Smooth muscle cell (in vitro differentiated cells): ENCODE data around the gene CDH24. TPM values are rescaled to one million over a fixed set of nuclear protein-coding genes. Genes with fewer than 3 reads are reported as not detected.

Experiments
- DNase-seq: peaks from one replicate; lab custom pipeline; 2025; ENCODE audit not compliant: unreplicated experiment; lab: John Stamatoyannopoulos, UW
- H2AFZ ChIP-seq: fragments of 200-600 bp; sonication (generic); 2 replicates; pipeline ENCODE4 v1.6.0; 2016; ENCODE audit warnings: antibody characterized with exemption, low read depth, mild to moderate bottlenecking
- H3F3A ChIP-seq: fragments of 200-600 bp; sonication (generic); 2 replicates; pipeline ENCODE4 v1.6.0; 2017; ENCODE audit warnings: antibody characterized with exemption, low read depth
- H3K27ac ChIP-seq: fragments of 200-600 bp; sonication (generic); 2 replicates; pipeline ENCODE4 v1.5.1; 2016; ENCODE audit warnings: low read depth, mild to moderate bottlenecking
- H3K27me3 ChIP-seq: fragments of 200-600 bp; sonication (generic); 2 replicates; pipeline ENCODE4 v1.6.1; 2016; ENCODE audit warnings: low read depth, mild to moderate bottlenecking
- H3K36me3 ChIP-seq: fragments of 200-600 bp; sonication (generic); 2 replicates; pipeline ENCODE4 v1.5.1; 2016; ENCODE audit warnings: low read depth
- H3K4me1 ChIP-seq: fragments of 200-600 bp; sonication (generic); 2 replicates; pipeline ENCODE4 v1.5.1; 2016; ENCODE audit warnings: low read depth
- H3K4me2 ChIP-seq: fragments of 200-600 bp; sonication (generic); 2 replicates; pipeline ENCODE4 v1.6.0; 2016; ENCODE audit warnings: mild to moderate bottlenecking
- H3K4me3 ChIP-seq: fragments of 200-600 bp; sonication (generic); 2 replicates; pipeline ENCODE4 v1.5.1; 2016; ENCODE audit warnings: mild to moderate bottlenecking
- H3K79me2 ChIP-seq: fragments of 200-600 bp; sonication (generic); 2 replicates; pipeline ENCODE4 v1.6.0; 2016; ENCODE audit warnings: low read depth, mild to moderate bottlenecking
- H3K9ac ChIP-seq: fragments of 200-600 bp; sonication (generic); 2 replicates; pipeline ENCODE4 v1.6.0; 2016; ENCODE audit warnings: low read depth
- H3K9me3 ChIP-seq: fragments of 200-600 bp; sonication (generic); replicated peaks from 2 replicates; pipeline ENCODE4 v1.5.1; 2016; ENCODE audit warnings: low read depth
- H4K20me1 ChIP-seq: fragments of 200-600 bp; sonication (generic); 2 replicates; pipeline ENCODE4 v1.6.0; 2016; ENCODE audit warnings: low read depth
- WGBS: methylation state at CpG from one replicate; pipeline ENCODE4 v1.1.7; 2016; ENCODE audit warnings: low lambda C conversion rate; 5-methylcytosine and 5-hydroxymethylcytosine counted together
- polyA plus RNA-seq: library from polyadenylated mRNA; unstranded; fragments of >200 nt; fragmentation: Nextera tagmentation; extraction: Ambion mirVana; gene quantifications from 2 replicates; pipeline ENCODE4 v1.2.1, GENCODE V29; 2016
- total RNA-seq: library from RNA; depleted of rRNA; stranded (reverse); fragments of >200 nt; gene quantifications from 2 replicates; pipeline ENCODE4 v1.2.3, GENCODE V29; 2014
- TF ChIP-seq, protein P1 (sequence below): fragments of 200-600 bp; sonication (generic); IDR thresholded peaks from 2 replicates; pipeline ENCODE4 v1.5.1; 2017; ENCODE audit warnings: borderline replicate concordance, mild to moderate bottlenecking, antibody characterized with exemption; ENCODE audit not compliant: insufficient read depth, poor library complexity, severe bottlenecking

CDH24 gene
- total and polyA plus RNA-seq, 2 experiments from 2014 or later: 5.5 to 6.9 TPM

DNA sequence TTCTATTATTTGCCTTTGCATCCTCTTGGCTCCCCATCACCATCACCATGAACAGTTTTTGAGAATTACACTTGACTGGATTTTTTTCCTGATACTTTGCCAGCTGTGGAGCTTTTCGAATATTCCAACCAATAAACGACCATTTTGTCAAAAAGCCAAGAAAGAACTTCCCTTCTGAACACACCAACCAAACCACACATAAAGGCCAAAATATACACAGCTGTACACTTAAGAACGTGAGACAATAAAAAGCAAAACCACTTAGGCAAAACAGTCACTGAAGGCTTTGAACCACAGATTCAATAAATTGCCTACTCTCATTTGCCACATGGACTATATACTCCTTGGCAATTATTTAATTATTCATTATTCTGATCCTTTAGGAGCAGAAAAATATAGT lies 48.5 kb downstream of the CDH24 start:
- no peaks in the 10 kb centered on the region for H3K79me2 ChIP-seq
- no peaks in the 10 kb centered on the region for H3K9me3 ChIP-seq
- H3K27ac ChIP-seq: no peak overlapping the region
- H3K36me3 ChIP-seq: no peaks in the 10 kb centered on the region
- H3K4me3 ChIP-seq: no peak overlapping the region
- peaks cover 11% of the 10 kb centered on the region for H3K4me1 ChIP-seq
- H3K9ac ChIP-seq: no peak overlapping the region
- no peak for DNase-seq
- 77% methylated on average over 3 of the region's 3 CpGs for WGBS
- no peaks in the 10 kb centered on the region for H4K20me1 ChIP-seq
- no peak overlapping the region for H2AFZ ChIP-seq
- H3K27me3 ChIP-seq: no peaks in the 10 kb centered on the region
- peak overlapping the region; percentile 86 for H3K4me2 ChIP-seq
- TF ChIP-seq, protein P1, sequence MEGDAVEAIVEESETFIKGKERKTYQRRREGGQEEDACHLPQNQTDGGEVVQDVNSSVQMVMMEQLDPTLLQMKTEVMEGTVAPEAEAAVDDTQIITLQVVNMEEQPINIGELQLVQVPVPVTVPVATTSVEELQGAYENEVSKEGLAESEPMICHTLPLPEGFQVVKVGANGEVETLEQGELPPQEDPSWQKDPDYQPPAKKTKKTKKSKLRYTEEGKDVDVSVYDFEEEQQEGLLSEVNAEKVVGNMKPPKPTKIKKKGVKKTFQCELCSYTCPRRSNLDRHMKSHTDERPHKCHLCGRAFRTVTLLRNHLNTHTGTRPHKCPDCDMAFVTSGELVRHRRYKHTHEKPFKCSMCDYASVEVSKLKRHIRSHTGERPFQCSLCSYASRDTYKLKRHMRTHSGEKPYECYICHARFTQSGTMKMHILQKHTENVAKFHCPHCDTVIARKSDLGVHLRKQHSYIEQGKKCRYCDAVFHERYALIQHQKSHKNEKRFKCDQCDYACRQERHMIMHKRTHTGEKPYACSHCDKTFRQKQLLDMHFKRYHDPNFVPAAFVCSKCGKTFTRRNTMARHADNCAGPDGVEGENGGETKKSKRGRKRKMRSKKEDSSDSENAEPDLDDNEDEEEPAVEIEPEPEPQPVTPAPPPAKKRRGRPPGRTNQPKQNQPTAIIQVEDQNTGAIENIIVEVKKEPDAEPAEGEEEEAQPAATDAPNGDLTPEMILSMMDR: no peak
- peaks cover 3% of the 10 kb centered on the region for H3F3A ChIP-seq

- Histone ChIP-seq H3K4me2 (peak overlapping the region; percentile 86), H3K36me3 (no peaks in the 10 kb centered on the region), H2AFZ (peak overlapping the region; percentile 99), H3F3A (peaks cover 3% of the 10 kb centered on the region), H3K4me3 (peak overlapping the region; percentile 64), H3K27ac (peak overlapping the region; percentile 91), H4K20me1 (no peaks in the 10 kb centered on the region), H3K27me3 (no peaks in the 10 kb centered on the region), H3K4me1 (peaks cover 11% of the 10 kb centered on the region), H3K9me3 (no peaks in the 10 kb centered on the region), H3K79me2 (no peaks in the 10 kb centered on the region), H3K9ac (peak overlapping the region; percentile 82)
- 2% methylated on average over 62 of the region's 62 CpGs for WGBS
- peak; percentile 82 for DNase-seq
- TF ChIP-seq, protein P1: no peak
Measured at GRCh38 chr14:23006544-23007419, 50.5 kb downstream of the CDH24 start.

GRCh38 chr14:23006188-23006534 lies 51.2 kb downstream of the CDH24 start:
- 50% methylated on average over 5 of the region's 5 CpGs for whole genome bisulfite sequencing

More at GRCh38 chr14:23006188-23006534, 51.2 kb downstream of the CDH24 start:
- H3K9me3 ChIP-seq: no peaks in the 10 kb centered on the region
- H3K4me3 ChIP-seq: peak overlapping the region; percentile 64
- no peaks in the 10 kb centered on the region for H3K27me3 ChIP-seq
- H3K9ac ChIP-seq: peak overlapping the region; percentile 71
- H2AFZ ChIP-seq: peak overlapping the region; percentile 74
- no peaks in the 10 kb centered on the region for H3K79me2 ChIP-seq
- peaks cover 3% of the 10 kb centered on the region for H3F3A ChIP-seq
- H3K36me3 ChIP-seq: no peaks in the 10 kb centered on the region
- TF ChIP-seq, protein P1: no peak
- H3K4me1 ChIP-seq: peaks cover 11% of the 10 kb centered on the region
- no peaks in the 10 kb centered on the region for H4K20me1 ChIP-seq
- H3K27ac ChIP-seq: peak overlapping the region; percentile 70
- H3K4me2 ChIP-seq: peak overlapping the region; percentile 86
- DNase-seq: no peak
